CD4-positive, alpha-beta T cell treated with Interleukin-17A for 1 hour (primary cell): ENCODE measurements around the gene DEPDC4.

Experiments
- DNase-seq: peaks from one replicate; pipeline ENCODE4 v3.0.0-alpha.2; 2020

The DEPDC4 gene

DNA sequence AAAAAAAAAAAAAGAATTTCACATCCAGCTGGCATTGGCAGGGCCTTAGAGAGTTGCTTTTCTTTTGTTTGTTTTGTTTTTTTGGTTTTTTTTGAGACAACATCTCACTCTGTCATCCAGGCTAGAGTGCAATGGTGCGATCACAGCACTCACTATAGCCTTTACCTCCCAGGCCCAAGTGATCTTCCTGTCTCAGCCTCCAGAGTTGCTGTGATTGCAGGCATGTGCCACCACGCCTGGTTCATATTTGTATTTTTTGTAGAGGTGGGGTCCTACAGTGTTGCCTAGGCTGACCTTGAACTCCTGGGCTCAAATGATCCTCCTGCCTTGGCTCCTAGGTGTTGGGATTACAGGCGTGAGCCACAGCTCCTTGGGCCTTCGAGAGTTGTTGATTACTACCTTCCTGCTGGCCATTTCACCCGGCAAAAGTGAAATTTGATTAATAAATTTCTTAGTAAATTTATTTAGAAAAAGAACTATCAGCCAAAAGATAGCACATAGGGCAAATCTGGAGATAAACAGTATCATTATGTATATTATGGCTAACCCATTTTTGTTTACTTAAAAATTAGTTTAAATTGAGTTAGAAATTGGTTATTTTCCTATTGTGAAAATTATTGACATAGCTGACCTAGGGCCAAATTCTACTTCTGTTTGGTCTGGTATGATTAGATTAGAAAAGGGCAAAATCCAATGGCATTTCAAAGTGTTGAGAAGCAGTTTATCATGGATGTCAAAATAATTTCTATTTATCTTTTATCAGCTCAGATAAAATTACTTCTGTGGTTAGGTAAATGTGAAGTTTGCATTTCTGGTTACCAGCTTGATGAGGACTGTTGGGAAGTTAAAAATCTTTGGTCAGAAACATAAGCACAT lies 53.6 kb downstream of the DEPDC4 start:
- DNase-seq = no peak

DNA sequence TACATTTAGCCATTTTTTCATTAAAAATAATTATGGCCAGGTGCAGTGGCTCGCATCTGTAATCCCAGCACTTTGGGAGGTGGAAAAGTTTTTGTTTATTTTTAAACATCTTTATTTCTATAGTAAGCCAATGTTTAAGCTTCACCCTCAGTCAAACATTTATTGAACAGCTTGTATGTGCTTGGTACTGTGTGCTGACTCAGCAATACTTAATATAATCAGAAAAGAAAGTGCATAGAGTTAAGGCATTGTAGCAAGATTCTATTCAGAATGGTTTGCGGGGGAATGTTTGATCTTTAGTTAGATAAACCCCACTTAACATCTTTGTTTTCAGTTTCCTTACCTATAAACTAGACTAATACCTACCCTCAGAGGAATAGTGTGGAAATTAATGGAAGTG lies 55.2 kb downstream of the DEPDC4 start:
- no peak for DNase-seq

DNA sequence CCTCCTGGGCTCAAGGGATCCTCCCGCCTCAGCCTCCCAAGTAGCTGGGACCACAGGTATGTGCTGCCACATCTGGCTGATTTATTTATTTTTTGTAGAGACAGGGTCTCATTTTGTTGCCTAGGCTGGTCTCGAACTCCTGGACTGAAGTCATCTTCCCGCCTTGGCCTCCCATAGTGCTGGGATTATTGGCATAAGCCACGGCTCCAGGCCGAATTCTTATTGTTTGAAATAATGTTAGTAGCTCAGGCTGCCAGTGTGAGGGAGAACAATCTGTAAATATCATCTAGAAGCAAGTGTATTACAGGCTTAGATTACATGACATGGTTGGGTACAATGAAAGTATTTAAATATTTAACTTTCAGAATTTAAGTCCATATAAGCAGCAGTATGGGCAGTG lies 58.0 kb downstream of the DEPDC4 start:
- DNase-seq = no peak

DNA sequence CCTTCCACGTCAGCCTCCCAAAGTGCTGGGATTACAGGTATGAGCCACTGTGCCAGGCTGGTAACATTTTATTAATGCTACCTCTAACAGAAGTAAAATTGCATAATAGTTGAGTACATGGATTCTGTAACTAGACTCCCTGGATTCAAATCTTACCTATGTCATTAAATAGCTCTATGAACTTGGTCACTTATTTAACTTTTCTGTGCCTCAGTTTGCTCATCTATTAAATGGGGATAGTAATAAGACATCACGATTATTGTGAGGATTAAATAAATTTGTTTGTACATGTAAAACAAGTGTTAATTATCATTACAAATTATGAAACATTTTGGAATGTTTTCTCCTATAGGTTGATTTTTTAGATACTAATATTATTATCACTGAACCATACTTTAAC lies 59.6 kb downstream of the DEPDC4 start:
- no peak for DNase-seq

DNA sequence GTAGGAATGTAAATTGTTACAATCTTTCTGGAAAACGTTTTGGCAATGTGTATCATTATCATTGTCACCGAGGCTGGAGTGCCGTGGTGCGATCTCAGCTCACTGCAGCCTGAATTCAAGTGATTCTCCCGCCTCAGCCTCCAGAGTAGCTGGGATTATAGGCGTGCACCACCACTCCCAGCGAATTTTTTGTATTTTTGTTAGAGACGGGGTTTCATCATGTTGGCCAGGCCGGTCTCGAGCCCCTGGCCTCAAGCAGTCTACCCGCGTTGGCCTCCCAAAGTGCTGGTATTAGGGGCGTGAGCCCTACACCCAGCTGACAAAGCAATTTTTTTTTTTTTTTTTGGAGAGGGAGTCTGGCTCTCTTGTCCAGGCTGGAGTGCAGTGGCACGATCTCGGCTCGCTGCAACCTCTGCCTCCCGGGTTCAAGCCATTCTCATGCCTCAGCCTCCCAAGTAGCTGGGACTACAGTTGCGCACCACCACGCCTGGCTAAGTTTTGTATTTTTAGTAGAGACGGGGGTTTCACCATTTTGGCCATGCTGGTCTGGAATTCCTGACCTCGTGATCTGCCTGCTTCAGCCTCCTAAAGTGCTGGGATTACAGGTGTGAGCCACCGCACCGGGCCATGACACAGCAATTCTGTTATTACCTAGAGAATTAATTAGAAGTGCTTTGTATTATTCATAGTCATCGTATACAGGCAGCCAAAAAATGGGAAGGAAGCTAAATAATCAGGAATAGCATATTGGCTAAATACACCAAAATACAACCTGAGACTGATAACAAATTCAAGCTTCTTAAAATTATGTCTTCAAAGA lies 65.1 kb downstream of the DEPDC4 start:
- DNase-seq = no peak

DNA sequence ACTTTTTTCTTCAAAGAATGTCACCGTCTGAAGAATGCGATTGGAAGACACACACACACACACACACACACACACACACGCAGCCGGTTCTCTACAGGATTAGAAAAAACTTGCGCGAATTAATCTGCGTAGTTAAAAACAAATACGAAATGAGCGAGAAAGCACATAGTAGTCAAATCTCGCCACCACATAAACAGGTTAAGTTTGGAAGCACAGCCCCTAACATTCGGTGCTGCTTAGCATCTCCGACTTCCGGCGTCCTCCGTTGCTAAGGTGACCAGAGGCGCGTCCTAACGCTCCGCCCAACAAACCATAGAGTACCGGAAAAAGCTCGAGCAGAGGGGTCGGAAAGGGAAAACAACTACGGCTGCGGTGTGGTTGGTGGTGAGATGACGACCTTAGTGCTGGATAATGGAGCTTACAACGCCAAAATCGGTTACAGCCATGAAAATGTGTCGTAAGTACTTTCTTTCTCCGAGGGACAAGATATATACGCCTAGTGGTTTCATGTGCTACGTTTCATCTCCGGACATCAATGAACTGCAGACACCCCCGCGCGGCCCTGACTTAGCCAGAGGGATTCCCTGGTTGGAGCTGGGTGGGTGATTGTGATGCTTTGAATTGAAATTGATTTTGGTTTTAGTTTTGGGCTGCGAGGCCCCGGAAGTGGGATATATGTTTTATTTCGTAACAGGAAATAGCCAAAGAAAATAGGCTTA lies 66.3 kb downstream of the DEPDC4 start, which contains the start of gene ACTR6:
Gene ACTR6, plus strand, starts transcription at position 353 of the 719 bp plus-strand sequence. Its CDS starts 37 bp downstream, at position 390.
- DNase-seq = peak; percentile 98

DNA sequence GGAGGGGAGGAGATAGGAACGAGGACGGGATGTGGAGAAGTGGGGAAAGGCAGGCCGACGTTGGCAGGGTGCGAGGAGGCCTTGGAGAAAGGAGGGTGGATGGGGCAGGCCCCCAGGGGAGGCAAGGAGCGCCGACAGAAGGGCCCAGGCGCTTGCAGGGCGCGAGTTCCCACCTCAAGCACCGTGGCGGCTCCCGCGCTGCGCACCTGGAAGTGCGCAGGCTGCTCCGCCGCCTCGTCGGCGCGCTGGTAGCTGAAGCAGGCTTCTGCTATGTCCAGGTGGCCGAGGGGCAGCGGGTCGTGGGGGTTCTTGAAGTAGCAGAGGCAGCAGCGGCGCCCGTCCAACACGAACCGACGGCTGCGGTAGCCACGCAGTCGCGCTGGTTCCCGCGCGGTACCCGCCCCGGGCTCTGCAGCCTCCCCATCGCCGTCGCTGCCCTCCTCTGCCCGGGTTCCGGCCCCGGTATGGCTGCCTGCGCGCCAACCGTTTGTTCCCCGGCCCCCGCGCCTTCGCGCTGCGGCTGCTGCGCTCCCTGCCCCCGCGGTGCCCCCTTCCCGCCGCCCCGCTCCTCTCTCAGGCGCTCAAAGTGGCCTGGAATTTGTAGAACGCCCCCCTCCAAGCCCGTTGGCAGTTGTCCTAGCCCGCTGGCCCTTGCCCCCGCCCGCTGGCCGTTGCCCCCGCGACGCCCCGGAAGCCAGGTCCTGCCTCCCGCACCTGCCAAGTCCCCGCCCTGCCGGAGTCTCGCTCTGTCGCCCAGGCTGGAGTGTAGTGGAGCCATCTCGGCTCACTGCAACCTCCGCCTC lies 67.3 kb downstream of the DEPDC4 start:
- DNase-seq = peak; percentile 84

DNA sequence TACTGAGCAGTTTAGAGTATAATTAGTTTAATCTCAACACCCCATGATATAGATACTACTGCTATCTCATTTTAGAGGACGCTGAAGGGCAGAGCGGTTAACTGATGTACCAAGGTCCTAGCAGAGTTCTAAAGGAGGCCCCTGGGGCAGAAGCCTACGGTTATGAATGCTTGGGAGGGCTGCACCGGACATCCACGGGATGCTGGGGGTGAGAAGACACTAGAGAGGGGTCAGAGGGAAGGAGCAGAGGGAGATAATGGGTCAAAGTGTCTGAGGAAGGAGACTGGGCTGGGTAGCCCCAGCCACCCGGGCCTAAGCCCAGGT lies 67.9 kb downstream of the DEPDC4 start:
- DNase-seq = no peak

DNA sequence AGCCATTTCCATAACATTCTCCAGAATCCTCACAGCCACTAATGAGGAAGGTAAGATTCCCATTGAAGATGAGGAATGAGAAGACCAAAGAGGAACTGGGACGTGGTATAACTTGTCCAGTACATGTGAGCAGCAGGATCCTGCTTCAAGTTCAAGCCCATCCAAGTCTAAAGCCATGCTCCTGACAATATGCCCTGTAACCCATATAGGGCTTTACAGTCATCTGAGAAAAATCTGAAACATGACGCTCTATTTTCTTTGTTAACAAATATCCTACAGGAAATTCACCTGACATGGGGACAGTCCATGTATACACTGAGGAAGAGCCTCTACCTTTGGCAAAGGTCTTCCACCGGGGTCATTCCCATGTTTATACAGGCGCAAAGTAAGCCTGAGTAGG lies 69.4 kb downstream of the DEPDC4 start:
- DNase-seq = no peak

DNA sequence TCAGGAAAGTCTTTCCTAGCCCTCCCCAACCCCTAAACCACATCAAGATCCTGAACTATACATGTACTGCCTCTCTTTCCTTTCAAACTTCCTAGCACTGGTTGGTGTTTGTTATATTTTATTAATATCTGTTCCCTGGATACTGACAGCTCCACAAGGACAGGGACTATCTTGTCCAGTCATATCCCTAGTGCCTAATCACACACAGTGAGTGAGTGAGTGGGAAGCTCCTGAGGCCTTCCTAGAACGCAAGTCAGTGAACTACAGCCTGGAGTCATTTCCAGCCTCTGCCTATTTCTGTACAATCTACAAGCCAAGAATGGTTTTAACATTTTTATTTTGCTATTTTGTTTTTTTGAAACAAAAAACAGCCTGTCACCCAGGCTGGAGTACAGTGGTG lies 73.8 kb downstream of the DEPDC4 start:
- DNase-seq = no peak
